Fibroblast of lung (primary cell): Measurements from ENCODE around the gene CD109.

ENCODE experiments used
- CTCF ChIP-seq, 2 donors: IDR thresholded peaks in 1 of 2; conservative IDR thresholded peaks in 1 of 2; 1 replicate in 1 of 2; 2 replicates in 1 of 2; pipeline ENCODE4 v1.5.1; 2011 to 2012; ENCODE audit warnings: low read length in 2 of 2, control low read depth in 1 of 2, inconsistent platforms in 1 of 2, low read depth in 1 of 2, mild to moderate bottlenecking in 1 of 2
- EZH2 ChIP-seq: IDR thresholded peaks from 2 replicates; pipeline ENCODE4 v1.5.1; 2012; ENCODE audit warnings: low read length, control low read depth, mild to moderate bottlenecking; ENCODE audit errors: missing control alignments

GRCh38 chr6:73675466-73676098, 20.4 kb upstream of the CD109 start:
- peak; percentile 88 to 94 for TF ChIP-seq CTCF (conservative IDR thresholded peaks at IDR 0.05 in 1 of 2, IDR thresholded peaks at IDR 0.05 in 1 of 2; ENCODE audit: low read depth in 1 of 2, low read length in 2 of 2)
- TF ChIP-seq EZH2, result no peak
